A172 (cell line): Measurements from ENCODE around the gene CFAP57. TPM values are rescaled to one million over a fixed set of nuclear protein-coding genes. Genes with fewer than 3 reads are reported as not detected.

ENCODE experiments used
- DNase-seq: peaks from one replicate; pipeline ENCODE4 v3.0.0-alpha.2; 2015; ENCODE audit warnings: low spot score
- total RNA-seq: library from RNA; depleted of rRNA; stranded (reverse); fragments of >200 nt; shearing (Covaris generic); gene quantifications from 2 replicates; pipeline ENCODE4 v1.2.3, GENCODE V29; 2014

CFAP57 gene
- total RNA-seq, 1 experiment from 2014 or later, result 0.12 TPM

DNA sequence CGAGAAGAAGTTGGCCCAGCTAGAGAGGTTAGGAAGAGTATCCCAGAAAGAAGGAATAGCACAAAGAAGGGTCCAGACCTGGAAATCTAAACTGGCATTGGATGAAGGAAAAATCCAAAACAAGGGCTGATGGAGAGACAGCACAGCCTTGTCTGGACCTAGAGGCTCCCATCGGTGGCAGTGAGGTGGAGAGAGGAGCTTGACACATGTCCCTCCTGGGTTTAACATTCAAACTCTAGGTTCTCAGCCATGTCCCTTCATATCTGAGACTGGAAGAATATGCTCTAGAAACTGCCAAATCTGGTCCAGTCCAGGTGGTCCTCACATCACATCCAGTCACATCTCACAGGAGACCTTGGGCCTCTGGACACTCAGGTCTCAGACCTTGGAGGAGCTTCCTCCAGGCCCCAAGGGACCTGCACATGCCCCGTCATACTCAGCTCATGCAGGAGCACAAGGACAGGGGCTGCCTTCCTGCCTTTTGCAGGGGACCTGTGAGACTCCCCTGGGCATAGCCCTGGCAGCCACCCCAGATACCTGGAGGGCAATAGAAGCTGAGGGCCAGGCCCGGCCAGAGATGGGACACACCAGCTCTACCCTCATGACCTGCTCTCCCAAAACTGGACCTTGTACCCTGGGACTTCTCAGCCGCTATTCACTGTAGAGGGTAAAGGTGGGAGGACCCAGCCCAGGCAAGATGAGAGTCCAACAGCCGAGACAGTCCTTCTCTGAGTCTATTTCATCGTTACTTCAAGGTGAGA lies 105.2 kb downstream of the CFAP57 start:
- no peak for DNase-seq

DNA sequence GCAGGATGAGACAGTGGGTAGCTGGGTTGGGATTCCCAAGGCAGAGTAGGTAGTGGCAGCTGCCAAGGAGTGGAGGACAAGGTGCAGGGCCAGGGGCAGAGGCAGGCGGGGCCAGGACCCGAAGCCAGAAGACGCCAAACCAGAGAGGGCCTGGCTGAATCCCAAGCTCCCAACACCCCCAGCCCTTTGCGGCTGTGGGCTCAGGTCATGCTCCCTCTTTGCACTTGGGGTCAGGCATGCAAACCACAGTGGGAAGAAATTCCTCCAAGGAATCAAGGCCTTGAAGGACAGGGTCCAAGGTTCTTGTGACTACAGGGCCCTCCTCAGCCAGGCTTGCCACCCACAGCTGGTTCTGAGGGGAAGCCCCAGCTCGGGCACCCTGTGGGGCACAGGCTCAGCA lies 107.0 kb downstream of the CFAP57 start:
- no peak for DNase-seq

DNA sequence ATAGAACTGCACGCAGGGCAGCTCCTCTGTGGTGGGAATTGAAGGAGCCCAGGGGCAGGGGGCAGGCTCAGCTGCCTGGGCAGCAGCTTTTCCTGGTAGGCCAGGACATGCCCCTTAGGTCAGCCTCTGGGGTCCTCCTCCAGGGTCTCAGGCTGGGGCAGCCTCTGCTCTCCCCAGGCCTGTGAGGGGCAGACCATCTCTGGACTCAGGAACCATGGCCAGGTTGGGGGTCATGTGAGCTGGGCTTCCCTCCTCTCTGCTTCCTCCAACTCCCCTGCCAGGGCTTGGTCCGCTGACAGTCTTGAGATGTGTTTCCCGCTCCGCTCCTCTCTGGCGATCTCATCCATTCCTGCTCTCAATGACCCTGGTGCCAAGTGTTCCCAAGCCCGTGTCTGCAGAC lies 107.5 kb downstream of the CFAP57 start:
- no peak for DNase-seq

DNA sequence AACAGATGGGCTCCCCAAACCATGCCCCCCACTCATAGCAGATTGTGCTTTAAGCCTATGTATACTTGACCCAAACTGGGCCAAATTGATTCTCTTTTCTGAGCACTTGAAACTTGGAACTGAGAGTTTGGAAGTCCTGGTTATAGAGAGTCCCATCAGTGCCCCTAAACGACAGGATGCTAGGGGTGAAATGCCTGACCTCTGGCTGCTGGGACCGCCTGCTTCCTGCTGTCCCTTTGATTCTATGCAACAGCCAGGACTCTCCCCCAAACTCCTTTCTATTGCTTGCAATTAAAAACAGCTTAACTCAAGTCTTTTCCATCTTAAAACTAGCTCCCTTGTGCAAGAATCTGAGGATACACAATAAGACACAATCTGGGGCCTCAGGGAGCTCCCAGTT lies 108.6 kb downstream of the CFAP57 start:
- no peak for DNase-seq

DNA sequence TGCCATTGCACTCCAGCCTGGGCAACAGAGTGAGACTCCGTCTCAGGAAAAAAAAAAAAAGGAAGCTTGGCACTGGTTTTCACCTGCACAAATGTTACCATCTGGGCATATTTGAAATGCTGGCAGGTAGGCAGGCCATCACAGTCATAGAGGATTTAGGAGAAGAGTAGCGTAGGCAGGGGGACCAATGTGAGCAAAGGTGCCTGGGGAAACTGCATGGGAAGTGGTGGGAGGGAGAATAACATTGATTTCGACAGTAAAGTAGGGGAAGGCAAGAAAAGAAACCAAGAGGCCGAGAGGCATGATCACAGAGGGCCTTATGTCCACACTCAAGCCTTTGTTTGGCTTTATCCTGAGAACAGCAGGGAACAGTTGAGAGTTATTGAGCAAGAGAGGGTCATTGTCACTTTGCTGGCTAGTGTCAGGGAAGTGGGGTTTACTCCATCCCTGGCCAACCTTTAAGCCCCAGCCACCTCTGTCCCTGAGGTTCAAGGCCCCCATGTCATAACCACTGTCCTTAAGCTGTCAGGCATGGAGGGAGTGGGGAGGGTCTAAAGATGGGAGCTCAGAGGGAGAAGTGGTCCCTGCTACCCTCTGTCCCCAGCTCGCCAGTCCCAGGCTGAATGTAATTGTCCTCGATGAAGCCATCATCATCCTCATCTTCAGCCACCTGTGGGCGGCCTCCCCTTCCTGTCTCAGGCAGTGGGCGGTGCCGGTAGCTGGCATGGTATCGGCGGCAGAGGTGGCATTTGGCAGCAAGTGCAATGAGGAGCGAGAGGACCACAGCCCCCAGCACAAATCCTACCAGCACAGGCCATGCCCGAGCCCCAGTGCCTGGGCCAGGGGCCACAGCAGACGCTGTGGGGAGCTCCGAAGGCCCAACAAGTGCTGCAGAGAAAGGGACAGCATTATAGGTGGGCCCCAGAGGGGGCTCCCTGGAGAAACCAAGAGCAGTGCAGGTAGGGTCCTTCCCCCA lies 110.4 kb downstream of the CFAP57 start:
- no peak for DNase-seq

DNA sequence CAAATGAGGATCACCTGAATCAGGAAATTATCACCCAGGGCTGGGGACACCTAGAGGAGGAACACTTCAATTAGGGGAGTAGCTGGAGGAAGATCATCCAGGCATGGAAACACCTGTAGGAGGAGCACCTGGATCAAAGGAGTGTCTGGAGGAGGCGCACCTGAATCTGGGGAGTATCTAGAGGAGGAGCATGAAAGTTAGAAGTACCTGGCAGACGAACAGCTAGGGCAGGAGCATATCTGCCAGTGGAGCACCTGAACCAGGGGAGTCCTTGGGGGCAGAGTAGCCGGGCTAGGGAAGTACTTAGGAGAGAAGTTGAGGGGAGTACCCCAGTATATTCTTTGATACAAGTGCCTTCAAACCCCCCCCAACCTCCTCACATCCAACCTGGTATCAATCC lies 111.9 kb downstream of the CFAP57 start:
- no peak for DNase-seq

DNA sequence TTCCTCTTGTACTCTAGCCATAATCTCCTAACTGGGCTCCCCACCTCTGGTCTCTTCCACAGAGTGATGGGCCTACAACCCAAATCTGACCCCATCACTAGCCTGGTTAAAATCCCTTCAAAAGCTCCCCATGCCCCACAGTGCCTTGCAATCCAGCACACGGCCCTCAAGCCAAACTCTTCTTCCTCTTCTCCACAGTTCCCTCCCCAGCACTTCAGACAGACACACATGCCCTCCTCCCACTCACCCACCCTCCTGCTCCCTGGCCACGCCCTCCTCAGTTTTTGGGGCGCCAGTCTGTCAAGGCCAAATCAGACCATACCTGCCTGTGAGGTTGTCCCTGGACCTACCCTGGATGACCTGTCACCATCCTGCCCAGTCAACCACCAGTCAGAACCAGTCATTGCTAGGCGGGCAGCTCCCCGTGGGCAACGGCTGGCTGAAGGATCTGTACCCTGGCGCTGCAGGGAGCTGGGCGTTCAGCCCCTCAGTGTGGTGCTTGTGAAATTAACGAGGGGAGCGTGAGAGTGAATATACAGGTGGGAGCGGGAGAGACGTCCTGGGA lies 112.5 kb downstream of the CFAP57 start:
- no peak for DNase-seq

DNA sequence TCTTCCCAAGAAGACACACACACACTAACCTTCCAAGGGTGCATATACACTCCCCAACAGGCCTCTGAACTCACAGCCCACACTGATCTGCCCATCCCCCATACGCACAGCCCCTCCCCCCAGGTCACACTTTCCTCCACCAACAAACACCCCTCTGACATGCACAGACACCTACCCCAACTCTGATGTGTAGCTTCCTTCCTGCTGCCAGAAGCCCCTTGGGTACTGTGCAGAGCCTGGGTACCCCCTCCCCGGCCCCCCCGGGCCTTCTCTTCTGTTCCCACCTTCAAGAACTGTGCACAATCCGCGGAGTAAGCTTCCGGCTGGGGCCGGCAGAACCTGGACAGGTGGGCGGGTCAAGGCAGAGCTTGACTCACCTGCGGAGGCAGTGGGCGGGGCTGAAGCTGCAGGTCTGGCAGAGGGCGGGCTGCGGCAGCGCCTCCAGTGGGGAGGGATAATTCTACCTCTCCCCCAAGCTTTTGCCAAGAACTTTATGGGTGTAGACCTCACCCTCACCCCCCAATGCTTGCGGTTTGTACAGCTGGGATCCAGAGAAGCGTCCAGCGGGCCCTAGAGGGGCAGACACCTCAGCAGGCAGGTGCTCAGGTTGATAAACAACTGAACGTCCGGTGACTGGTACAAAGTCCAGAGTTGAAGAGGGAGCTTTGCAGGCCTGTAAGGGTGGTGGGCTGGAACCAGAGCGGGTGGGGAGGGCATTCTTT lies 113.3 kb downstream of the CFAP57 start, which contains the start of gene C1orf210:
Gene C1orf210 (minus strand): TSS at position 313 of the 722 bp plus-strand sequence. CDS start 2,311 bp downstream, outside the sequence.
- DNase-seq, result no peak

DNA sequence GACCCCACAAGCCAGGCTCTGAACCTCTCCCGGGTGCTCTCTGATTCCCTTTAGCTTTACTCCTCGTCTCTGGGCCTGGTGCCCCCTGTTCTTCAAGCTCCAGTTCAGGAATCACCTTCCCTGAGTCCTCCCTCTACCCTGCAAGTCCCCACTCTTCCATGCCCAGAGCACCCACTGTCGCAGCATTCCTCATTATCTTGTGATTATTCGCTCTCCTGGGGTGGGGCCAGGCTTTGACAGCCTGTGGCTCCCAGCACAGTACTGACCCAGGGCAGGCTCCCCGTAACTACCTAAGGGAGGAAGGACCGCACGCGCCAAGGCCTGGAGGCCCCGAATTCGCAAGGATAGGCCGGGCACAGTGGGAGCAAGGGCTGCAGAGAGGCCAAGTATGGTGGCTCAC lies 114.0 kb downstream of the CFAP57 start:
- DNase-seq, result no peak

DNA sequence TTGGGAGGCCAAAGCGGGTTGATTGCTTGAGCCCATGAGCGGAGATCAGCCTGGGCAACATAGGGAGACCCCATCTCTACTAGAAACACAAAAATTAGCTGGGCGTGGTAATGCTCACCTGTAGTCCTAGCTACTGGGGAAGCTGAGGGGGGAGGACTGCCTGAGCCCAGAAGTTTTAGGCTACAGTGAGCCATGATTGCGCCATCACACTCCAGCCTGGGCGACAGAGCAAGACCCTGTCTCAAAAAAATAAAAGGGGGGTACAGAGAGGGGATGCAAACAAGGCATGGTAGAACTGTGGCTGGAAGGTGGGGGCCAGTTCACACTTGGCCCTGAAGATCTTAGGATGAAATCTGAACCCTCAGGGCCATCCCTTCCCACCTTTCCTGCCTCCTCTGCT lies 114.4 kb downstream of the CFAP57 start:
- no peak for DNase-seq

DNA sequence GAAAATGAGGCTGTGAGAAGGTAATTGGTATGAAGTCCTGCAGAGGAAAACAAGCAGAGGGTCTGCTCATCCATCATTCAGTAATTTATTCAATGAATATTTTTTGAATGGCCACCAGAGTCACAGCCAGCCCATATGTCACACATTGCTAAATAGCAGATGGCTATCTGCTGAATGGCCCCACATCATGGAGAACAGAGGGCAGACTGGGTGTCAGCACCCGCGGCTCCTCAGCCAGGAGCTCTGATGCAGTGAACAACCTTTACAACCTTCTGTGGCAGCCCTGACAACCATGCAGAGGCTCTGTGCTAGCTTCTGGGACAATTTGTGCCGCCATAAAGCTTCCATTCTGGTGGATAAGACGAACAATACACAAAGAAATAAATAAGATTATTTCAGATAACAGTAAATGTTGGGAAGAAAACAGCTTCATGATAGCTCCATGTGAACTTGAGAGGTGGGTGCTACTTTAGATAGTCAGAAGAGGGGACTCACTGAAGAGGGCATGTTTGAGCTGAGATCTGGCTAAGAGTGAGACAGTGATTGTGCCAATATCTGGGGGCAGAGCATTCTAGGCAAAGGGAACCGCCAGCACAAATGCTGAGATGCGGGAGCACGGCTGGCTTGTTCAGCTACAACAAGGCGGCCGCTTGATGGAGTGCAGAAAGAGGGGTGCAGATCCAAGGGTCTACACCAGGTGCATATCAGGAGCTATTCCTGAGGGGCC lies 116.1 kb downstream of the CFAP57 start:
- DNase-seq, result no peak

DNA sequence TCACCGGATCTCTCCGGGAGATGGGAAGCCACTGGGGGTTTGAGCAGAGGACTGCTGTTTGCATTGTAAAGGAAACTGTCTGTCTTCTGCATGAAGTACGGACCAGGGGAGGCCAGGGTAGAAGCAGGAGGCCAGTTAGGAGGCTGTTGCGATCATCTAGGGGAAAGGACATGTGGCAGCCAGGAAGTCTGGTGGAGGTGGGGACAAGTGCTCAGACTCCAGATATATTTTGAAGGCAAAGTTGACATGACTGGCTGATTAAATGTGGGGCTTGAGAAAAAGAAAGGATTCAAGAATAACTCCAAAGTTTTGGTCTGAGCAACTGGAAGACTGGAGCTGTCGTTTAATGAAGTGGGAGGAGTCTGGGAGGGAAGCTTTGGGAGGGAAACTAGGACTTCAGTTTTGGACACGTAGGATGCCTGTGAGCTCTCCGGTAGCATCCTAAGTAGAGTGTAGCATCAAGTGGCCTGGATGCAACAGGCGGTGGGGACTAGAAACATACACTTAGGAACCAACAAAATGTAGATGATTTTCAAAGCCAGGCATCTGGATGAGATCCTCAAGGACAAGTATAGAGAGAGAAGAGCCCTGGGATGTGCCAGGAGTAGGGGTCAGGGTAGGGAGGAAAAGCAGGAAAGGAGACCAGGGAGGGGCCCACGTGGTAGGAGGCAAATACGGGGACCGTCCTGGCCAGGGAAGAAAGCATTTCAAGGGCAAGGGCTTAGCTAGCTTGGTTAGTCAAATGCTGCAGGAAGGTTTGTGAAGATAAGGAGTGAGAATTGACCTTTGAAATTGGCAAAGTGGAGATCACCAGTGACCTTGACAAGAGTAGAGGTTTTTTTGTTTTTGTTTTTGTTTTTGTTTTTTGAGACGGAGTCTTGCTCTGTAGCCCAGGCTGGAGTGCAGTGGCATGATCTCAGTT lies 116.9 kb downstream of the CFAP57 start:
- DNase-seq, result no peak

DNA sequence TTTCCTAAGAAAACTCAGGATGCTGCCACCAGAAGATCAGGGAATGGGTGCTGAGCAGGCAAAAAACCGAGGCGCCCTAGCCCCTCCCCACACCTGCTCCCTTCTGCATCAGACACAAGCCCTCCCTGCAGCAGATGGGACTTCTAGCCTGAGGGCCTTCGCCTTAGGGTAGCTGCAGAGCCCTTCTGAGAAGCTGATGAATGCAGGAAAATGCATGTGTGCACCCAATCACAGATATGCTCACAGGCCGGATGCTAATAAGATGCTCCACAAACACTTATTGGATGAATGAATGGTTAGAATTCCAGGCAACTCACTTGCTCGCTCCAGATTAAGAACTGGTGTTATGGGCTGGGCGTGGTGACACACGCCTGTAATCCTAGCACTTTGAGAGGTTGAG lies 120.1 kb downstream of the CFAP57 start:
- DNase-seq, result no peak

DNA sequence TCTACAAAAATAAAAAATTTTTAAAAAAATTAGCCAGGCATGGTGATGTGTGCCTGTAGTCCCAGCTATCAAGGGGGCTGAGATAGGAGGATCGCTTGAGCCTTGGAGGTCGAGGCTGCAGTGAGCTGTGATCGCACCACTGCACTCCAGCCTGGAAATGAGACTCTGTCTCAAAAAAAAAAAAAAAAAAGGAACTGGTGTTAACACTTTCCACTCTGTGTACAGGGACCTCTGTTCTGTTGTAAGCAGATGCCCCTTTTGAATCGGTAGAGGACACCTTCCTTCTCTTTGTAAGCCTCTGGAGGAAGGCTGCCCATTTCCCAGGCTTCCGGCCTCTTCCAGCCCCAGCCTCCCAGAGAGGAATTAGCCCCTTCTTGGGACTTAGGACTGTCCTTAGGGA lies 120.5 kb downstream of the CFAP57 start:
- no peak for DNase-seq

DNA sequence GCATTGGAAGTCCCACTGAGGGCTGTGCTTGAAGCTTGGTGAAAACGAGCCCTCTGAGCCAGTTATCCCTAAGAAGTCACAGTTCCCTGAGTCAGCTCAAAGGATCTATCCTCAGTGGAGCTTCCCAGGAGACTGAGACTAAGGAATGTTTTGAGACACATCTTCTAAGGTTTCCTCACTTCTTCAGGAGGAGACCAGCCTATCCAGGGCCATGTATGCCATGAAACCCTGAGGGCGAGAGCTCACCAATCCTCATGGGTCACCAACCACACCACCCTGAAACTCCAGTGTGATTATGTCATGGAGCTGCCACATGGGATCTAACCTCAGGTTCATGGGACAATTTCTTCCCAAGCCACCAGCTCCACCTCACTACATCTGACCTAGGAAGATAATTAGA lies 121.0 kb downstream of the CFAP57 start:
- no peak for DNase-seq

DNA sequence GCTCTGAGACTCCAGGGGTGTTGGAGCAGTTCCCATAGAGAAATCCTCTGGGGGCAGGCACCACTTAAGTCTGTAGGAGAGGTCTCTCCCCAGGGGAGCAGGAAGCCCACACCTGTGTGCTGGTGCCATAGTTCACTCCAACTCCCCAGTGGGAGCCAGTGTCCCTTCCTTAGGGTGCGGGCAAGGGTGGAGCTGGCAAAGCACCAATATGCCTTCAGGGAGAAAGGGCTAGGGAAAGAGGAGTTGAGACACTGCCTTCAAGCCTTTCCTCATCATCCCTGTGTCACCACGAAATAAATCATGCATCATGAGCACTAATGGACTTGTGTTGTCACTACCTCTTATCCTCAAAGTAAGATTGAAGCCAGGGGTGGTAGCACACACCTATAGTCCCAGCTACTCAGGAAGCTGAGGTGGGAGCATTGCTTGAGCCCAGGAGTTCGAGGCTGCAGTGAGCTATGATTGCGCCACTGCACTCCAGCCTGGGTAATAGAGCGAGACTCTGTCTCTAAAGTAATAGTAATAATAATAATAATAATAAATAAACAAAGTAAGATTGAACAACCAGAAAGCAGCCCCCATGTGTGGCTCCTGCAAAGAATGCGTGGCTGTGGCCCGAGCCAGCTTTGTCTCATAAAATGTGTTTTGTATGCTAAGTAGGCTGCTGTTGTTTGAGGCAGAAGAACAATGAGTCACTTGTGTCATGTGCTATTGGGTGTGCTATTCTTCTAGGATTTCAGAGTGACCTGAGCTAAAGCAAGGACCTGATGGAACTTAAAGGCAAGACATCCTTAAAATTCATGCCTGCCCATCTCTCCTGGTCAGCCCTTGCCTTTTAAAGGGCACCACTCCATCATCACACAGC lies 122.0 kb downstream of the CFAP57 start:
- peak; percentile 55 for DNase-seq

DNA sequence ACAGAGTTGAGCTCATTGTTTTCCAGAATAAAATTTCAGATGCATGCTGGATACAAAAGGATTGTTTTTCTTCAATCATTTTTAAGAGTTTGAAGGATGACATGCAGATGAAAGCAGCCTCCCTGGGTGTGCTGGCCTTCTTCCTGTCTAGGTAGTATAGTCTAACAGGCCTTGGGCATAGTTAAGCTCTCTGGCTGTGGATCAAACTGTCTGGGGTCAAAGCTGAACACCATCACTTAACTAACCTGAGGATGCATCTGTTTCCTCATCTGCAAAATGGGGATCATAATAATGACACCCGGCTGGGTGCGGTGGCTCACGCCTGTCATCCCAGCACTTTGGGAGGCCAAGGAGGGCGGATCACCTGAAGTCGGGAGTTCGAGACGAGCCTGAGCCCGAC lies 122.6 kb downstream of the CFAP57 start:
- DNase-seq, result no peak

DNA sequence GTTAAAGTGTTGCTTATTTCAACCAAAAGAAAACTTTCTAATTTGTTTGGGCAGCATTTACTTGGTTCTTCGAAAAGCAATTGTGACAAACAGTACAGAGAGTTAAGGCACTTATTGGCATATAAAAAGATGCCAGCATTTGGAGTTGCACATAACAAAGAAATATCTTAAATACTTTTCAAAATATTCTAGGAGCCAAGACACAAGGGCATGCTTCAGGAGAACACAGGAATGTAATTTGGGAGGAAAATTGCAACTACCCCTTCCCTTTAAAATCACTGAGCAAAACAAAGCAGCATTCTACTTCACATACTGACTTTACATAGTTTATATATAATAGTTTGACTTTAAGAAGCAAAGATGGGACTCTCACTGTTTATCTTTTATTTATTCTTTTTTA lies 124.1 kb downstream of the CFAP57 start:
- no peak for DNase-seq

DNA sequence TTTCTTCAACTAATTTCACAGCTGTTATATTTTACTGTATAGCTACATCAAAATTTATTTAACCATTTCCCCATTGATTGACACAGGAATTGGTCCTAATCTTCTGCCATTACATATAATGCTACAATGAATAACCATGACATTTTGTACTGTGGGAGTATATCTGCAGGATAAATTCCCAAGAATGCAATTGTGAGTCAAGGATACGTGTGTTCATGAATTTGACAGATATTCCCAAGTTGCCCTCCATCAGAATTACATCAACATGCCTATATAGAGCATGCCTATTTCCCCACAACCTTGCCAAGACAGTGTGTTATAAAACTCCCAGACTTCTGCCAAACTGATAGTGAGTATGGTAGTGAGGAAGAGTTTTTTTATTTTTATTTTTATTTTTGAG lies 125.9 kb downstream of the CFAP57 start:
- DNase-seq, result no peak
